Ishikawa (cell line): ENCODE data around the gene SEC24D.

Source experiments
- CEBPB ChIP-seq: IDR thresholded peaks from 2 replicates; pipeline ENCODE4 v1.6.1; 2012
- CREB1 ChIP-seq: IDR thresholded peaks from 2 replicates; pipeline ENCODE4 v1.6.1; 2012; ENCODE audit warnings: low read depth
- EGR1 ChIP-seq: IDR thresholded peaks from 2 replicates; pipeline ENCODE4 v1.6.1; 2012
- EP300 ChIP-seq: IDR thresholded peaks from 2 replicates; pipeline ENCODE4 v1.6.1; 2012; ENCODE audit warnings: borderline replicate concordance
- FOXM1 ChIP-seq: IDR thresholded peaks from 2 replicates; pipeline ENCODE4 v1.6.1; 2012; ENCODE audit warnings: low read depth, borderline replicate concordance
- NFIC ChIP-seq: IDR thresholded peaks from 2 replicates; pipeline ENCODE4 v1.6.1; 2012
- RAD21 ChIP-seq: IDR thresholded peaks from 2 replicates; pipeline ENCODE4 v1.6.1; 2012; ENCODE audit warnings: low read depth
- REST ChIP-seq: IDR thresholded peaks from 2 replicates; pipeline ENCODE4 v1.6.1; 2012; ENCODE audit warnings: low read depth, mild to moderate bottlenecking
- TAF1 ChIP-seq: IDR thresholded peaks from 2 replicates; pipeline ENCODE4 v1.6.1; 2012; ENCODE audit warnings: low read depth, mild to moderate bottlenecking
- TCF12 ChIP-seq: IDR thresholded peaks from 2 replicates; pipeline ENCODE4 v1.6.1; 2012; ENCODE audit warnings: low read depth
- TEAD4 ChIP-seq: IDR thresholded peaks from 2 replicates; pipeline ENCODE4 v1.6.1; 2012
- YY1 ChIP-seq: IDR thresholded peaks from 2 replicates; pipeline ENCODE4 v1.6.1; 2012; ENCODE audit warnings: low read depth
- ZBTB7A ChIP-seq: IDR thresholded peaks from 2 replicates; pipeline ENCODE4 v1.6.1; 2012; ENCODE audit warnings: low read depth
- TF ChIP-seq, protein P1 (sequence below): IDR thresholded peaks from 2 replicates; pipeline ENCODE4 v1.6.1; 2012
- TF ChIP-seq, protein P2 (sequence below): IDR thresholded peaks from 2 replicates; pipeline ENCODE4 v1.6.1; 2012

The SEC24D gene

GRCh38 chr4:118772081-118772766, 63.7 kb downstream of the SEC24D start:
- TF ChIP-seq TCF12 (no peak), RAD21 (peak; percentile 72), CEBPB (no peak)

DNA sequence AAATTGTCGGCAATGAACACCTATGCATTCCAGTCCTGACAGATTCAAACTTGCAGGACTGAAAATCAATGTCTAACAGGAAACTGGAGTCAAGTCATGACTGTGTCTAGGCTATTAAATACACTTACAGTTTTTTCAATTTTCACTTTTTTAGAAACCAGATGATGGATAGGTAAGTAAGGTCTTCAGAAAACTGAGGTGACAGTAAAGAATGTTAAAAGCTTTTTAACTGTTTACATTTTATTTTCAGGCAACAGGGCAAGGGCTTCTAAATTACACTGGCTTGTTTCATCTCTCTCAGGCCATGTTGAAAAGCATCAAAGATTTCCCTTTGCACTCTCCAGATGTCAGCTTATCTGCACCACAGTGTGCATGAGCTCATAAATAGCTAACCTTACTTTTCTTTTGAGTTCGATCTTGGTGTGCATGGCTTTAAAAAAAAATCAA, 65.2 kb downstream of the SEC24D start:
- no peak for TF ChIP-seq FOXM1
- TF ChIP-seq, protein P1, sequence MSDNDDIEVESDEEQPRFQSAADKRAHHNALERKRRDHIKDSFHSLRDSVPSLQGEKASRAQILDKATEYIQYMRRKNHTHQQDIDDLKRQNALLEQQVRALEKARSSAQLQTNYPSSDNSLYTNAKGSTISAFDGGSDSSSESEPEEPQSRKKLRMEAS = no peak
- no peak for TF ChIP-seq CREB1
- TF ChIP-seq EP300 = no peak
- TF ChIP-seq REST = no peak
- no peak for TF ChIP-seq TAF1
- TF ChIP-seq ZBTB7A = no peak
- TF ChIP-seq TCF12 = no peak
- TF ChIP-seq RAD21 = no peak
- TF ChIP-seq CEBPB = no peak
- TF ChIP-seq YY1 = no peak
- no peak for TF ChIP-seq TEAD4
- TF ChIP-seq, protein P2, sequence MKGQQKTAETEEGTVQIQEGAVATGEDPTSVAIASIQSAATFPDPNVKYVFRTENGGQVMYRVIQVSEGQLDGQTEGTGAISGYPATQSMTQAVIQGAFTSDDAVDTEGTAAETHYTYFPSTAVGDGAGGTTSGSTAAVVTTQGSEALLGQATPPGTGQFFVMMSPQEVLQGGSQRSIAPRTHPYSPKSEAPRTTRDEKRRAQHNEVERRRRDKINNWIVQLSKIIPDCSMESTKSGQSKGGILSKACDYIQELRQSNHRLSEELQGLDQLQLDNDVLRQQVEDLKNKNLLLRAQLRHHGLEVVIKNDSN = no peak
- TF ChIP-seq EGR1 = no peak
- TF ChIP-seq NFIC = no peak

GRCh38 chr4:118769161-118769560, 66.8 kb downstream of the SEC24D start:
- TF ChIP-seq, protein P2 = no peak
- TF ChIP-seq TEAD4 (no peak), REST (no peak), ZBTB7A (no peak), RAD21 (no peak), FOXM1 (no peak), NFIC (no peak), EGR1 (no peak)
- TF ChIP-seq, protein P1 = no peak

- TF ChIP-seq FOXM1 (no peak), TCF12 (no peak)
Measured at GRCh38 chr4:118767109-118767508, 68.8 kb downstream of the SEC24D start.

DNA sequence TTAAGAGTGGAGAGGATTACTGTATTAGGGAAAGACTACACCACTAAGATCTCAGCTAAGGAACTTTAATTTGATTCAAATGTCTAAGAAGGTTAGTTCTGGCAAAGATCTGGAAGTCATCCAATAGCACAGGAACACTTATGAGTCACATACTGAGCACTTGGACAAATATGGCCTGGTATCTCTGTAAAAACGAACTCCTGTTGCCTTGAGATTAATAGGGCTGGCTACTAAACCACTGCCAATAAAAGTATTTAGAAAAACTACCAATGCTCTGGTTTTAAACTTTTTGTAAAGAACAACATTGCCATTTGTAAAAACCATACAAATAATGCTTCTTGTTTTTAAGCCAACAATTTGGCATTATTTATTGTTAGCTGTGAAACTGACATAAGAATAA, 70.5 kb downstream of the SEC24D start:
- TF ChIP-seq CREB1 (no peak), NFIC (peak; percentile 46)

DNA sequence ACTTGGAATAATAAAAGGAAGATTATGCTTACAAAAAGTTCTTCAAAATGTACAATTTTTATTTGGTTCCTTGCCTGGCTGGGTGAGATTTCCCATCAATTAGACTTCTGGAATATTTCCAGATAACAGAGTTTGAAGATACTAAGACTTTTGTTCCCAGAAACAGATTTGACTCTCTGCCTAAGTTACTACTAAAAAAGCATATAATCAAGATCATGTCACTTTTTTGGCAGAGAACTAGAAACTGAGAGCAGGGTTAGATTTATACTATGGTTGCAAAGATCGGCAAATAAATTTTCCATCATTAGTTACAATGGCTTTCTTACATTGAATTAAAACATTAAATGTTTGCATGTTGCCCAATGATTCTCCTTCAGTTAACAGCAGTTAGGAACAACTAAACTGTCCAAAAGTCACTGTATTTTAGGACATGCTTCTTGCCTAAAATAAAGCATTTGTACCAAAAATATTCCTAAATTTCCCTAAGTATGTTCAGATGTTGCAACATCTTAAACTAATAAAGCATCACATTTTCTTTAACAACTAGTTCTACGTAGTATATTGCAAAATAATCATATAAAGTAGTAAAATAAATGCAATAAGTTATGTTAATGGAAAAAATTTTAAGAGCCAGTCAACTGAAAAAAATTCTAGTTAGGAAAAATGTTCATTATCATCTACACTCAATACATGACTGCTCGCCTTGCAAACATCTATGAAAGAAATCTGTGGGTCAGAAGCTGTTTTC, 73.0 kb downstream of the SEC24D start:
- no peak for TF ChIP-seq ZBTB7A
- no peak for TF ChIP-seq TEAD4
- TF ChIP-seq, protein P2 = no peak
- no peak for TF ChIP-seq CEBPB
- no peak for TF ChIP-seq YY1
- TF ChIP-seq EP300 = no peak
